K562 (cell line): ENCODE data around the gene PLEKHH2. TPM values are rescaled to one million over a fixed set of nuclear protein-coding genes. Genes with fewer than 3 reads are reported as not detected.

Source experiments
- CC2D1A ChIP-seq: fragments of 450-650 bp; IDR thresholded peaks from 2 replicates; pipeline ENCODE4 v1.6.1; 2017; ENCODE audit warnings: mild to moderate bottlenecking
- CHCHD3 ChIP-seq: fragments of 250-450 bp; sonication (Bioruptor Pico); IDR thresholded peaks from 2 replicates; pipeline ENCODE4 v2.1.2; 2022; ENCODE audit warnings: mild to moderate bottlenecking
- JUNB ChIP-seq: fragments of 450-650 bp; formaldehyde crosslinking; conservative IDR thresholded peaks from 2 replicates; pipeline ENCODE4 v1.4.0; 2020; ENCODE audit warnings: mild to moderate bottlenecking
- LCOR ChIP-seq: sonication (generic); formaldehyde crosslinking; IDR thresholded peaks from 2 replicates; pipeline ENCODE4 v1.8.0; 2022; ENCODE audit warnings: mild to moderate bottlenecking, missing genetic modification reagents
- RERE ChIP-seq: sonication (generic); formaldehyde crosslinking; IDR thresholded peaks from 2 replicates; pipeline ENCODE4 v1.8.0; 2023; ENCODE audit warnings: missing genetic modification reagents, mild to moderate bottlenecking, borderline replicate concordance
- RFX1 ChIP-seq: fragments of 450-650 bp; IDR thresholded peaks from 2 replicates; pipeline ENCODE4 v1.6.1; 2016; ENCODE audit warnings: mild to moderate bottlenecking, moderate library complexity
- SP1 ChIP-seq: sonication (generic); formaldehyde crosslinking; IDR thresholded peaks from 2 replicates; pipeline ENCODE4 v1.8.1; 2022; ENCODE audit warnings: mild to moderate bottlenecking, missing genetic modification reagents
- SREBF2 ChIP-seq: sonication (generic); formaldehyde crosslinking; IDR thresholded peaks from 2 replicates; pipeline ENCODE4 v1.4.0; 2020; ENCODE audit warnings: mild to moderate bottlenecking, missing genetic modification reagents
- TAF1 ChIP-seq: IDR thresholded peaks from 2 replicates; pipeline ENCODE4 v1.6.1; 2011; ENCODE audit warnings: mild to moderate bottlenecking, low read length, moderate library complexity; ENCODE audit not compliant: insufficient read depth, control insufficient read depth, severe bottlenecking; ENCODE audit errors: extremely low read depth
- TBL1XR1 ChIP-seq, 2 experiments: IDR thresholded peaks; 2 replicates each; pipeline ENCODE4 v1.6.1; 2012; ENCODE audit warnings: improper control_type of control experiment in 2 of 2, low read length in 2 of 2, mild to moderate bottlenecking in 1 of 2
- TEAD1 ChIP-seq, 2 experiments: fragments of 450-650 bp in 1 of 2; sonication (generic) in 1 of 2; formaldehyde crosslinking; IDR thresholded peaks; 2 replicates each; pipeline versions ENCODE4 v1.4.0 to v1.8.0; 2020 to 2022; ENCODE audit warnings: mild to moderate bottlenecking in 2 of 2, missing genetic modification reagents in 1 of 2
- ZFPM2 ChIP-seq: fragments of 250-450 bp; sonication (Bioruptor Pico); IDR thresholded peaks from 2 replicates; pipeline ENCODE4 v1.5.1; 2022; ENCODE audit warnings: mild to moderate bottlenecking
- ZNF174 ChIP-seq: fragments of 250-450 bp; sonication (Bioruptor Pico); IDR thresholded peaks from 2 replicates; pipeline ENCODE4 v1.4.0; 2020; ENCODE audit warnings: mild to moderate bottlenecking
- ZNF696 ChIP-seq: fragments of 250-450 bp; sonication (Bioruptor Pico); conservative IDR thresholded peaks from 2 replicates; pipeline ENCODE4 v1.4.0; 2020; ENCODE audit warnings: mild to moderate bottlenecking, moderate library complexity
- polyA plus RNA-seq, 8 experiments: library from polyadenylated mRNA; depleted of rRNA in 4 of 8; stranded (reverse) in 5 of 8; unstranded in 3 of 8; fragments of >200 nt; fragmentation: Nextera tagmentation in 2 of 8; fragmentation: Illumina TruSeq in 1 of 8; extraction: Ambion mirVana in 2 of 8; extraction: Trizol in 1 of 8; gene quantifications; 2 replicates each; pipeline versions ENCODE4 v1.2.1 to v1.2.3, GENCODE V29; 2011 to 2014; ENCODE audit warnings: inconsistent platforms in 1 of 8, missing spikeins in 1 of 8
- total RNA-seq, 7 experiments: library from RNA; depleted of rRNA in 6 of 7; stranded (reverse); fragments of >200 nt in 6 of 7; fragmentation: Illumina TruSeq in 2 of 7; extraction: Trizol in 2 of 7; gene quantifications; 2 replicates each; pipeline versions ENCODE4 v1.2.1 to v1.2.3, GENCODE V29; 2011 to 2021; ENCODE audit warnings: low replicate concordance in 1 of 7
- TF ChIP-seq, protein P1 (sequence below), 2 experiments: IDR thresholded peaks; 2 replicates each; pipeline ENCODE4 v1.6.1; 2012; ENCODE audit warnings: improper control_type of control experiment in 2 of 2, low read depth in 2 of 2, low read length in 2 of 2, borderline replicate concordance in 1 of 2
- TF ChIP-seq, protein P2 (sequence below), 3 experiments: IDR thresholded peaks in 2 of 3; conservative IDR thresholded peaks in 1 of 3; 2 replicates each; pipeline ENCODE4 v1.5.1; 2011 to 2012; ENCODE audit warnings: low read length in 3 of 3, mild to moderate bottlenecking in 3 of 3, control low read depth in 2 of 3, improper control_type of control experiment in 1 of 3, inconsistent platforms in 1 of 3, low read depth in 1 of 3, mixed read lengths in 1 of 3, moderate library complexity in 1 of 3; ENCODE audit not compliant: insufficient read depth in 2 of 3

PLEKHH2 gene
- total and polyA plus RNA-seq, 9 of the 15 experiments (the other 6 are each of a cell fraction or from before 2014, with no cell fraction given): 0.77 to 13.5 (median 2.7) TPM

GRCh38 chr2:43595603-43596412 lies 41.3 kb upstream of the PLEKHH2 start, which contains the start of gene THADA (continued):
- no peak for TF ChIP-seq RERE (CRISPR knock-in tag)
- peak; percentile 77; the same call in 1 of the 2 replicates for TF ChIP-seq SP1 (CRISPR knock-in tag)
- TF ChIP-seq ZNF174 (CRISPR knock-in tag): no peak
- peak; percentile 84 for TF ChIP-seq LCOR (CRISPR knock-in tag)
- TF ChIP-seq SREBF2 (CRISPR knock-in tag): no peak
- TF ChIP-seq TEAD1 (CRISPR knock-in tag; IDR thresholded peaks at IDR 0.05): peak in 1 of 2 experiments; percentile 61; a peak in 1 of 4 replicates
- TF ChIP-seq, protein P1, sequence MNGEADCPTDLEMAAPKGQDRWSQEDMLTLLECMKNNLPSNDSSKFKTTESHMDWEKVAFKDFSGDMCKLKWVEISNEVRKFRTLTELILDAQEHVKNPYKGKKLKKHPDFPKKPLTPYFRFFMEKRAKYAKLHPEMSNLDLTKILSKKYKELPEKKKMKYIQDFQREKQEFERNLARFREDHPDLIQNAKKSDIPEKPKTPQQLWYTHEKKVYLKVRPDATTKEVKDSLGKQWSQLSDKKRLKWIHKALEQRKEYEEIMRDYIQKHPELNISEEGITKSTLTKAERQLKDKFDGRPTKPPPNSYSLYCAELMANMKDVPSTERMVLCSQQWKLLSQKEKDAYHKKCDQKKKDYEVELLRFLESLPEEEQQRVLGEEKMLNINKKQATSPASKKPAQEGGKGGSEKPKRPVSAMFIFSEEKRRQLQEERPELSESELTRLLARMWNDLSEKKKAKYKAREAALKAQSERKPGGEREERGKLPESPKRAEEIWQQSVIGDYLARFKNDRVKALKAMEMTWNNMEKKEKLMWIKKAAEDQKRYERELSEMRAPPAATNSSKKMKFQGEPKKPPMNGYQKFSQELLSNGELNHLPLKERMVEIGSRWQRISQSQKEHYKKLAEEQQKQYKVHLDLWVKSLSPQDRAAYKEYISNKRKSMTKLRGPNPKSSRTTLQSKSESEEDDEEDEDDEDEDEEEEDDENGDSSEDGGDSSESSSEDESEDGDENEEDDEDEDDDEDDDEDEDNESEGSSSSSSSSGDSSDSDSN (IDR thresholded peaks at IDR 0.05; ENCODE audit: borderline replicate concordance in 1 of 2, low read depth in 2 of 2, low read length in 2 of 2): peak in 1 of 2 experiments; percentile 14; a peak in 1 of 4 replicates
- no peak for TF ChIP-seq TBL1XR1 (IDR thresholded peaks at IDR 0.05; ENCODE audit: low read length in 2 of 2)
- peak; percentile 94 for TF ChIP-seq RFX1
- TF ChIP-seq, protein P2, sequence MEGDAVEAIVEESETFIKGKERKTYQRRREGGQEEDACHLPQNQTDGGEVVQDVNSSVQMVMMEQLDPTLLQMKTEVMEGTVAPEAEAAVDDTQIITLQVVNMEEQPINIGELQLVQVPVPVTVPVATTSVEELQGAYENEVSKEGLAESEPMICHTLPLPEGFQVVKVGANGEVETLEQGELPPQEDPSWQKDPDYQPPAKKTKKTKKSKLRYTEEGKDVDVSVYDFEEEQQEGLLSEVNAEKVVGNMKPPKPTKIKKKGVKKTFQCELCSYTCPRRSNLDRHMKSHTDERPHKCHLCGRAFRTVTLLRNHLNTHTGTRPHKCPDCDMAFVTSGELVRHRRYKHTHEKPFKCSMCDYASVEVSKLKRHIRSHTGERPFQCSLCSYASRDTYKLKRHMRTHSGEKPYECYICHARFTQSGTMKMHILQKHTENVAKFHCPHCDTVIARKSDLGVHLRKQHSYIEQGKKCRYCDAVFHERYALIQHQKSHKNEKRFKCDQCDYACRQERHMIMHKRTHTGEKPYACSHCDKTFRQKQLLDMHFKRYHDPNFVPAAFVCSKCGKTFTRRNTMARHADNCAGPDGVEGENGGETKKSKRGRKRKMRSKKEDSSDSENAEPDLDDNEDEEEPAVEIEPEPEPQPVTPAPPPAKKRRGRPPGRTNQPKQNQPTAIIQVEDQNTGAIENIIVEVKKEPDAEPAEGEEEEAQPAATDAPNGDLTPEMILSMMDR (IDR thresholded peaks at IDR 0.05 in 2 of 3, conservative IDR thresholded peaks at IDR 0.05 in 1 of 3; ENCODE audit: insufficient read depth in 2 of 3, low read depth in 1 of 3, low read length in 3 of 3): peak in 1 of 3 experiments; percentile 1; a peak in 1 of 6 replicates
- TF ChIP-seq CC2D1A: peak; percentile 56; the same call in 1 of the 2 replicates
- TF ChIP-seq JUNB (CRISPR knock-in tag): no peak; the same call in 1 of the 2 replicates
- no peak for TF ChIP-seq CHCHD3 (CRISPR knock-in tag)
- no peak for TF ChIP-seq ZFPM2
- peak; percentile 94 for TF ChIP-seq TAF1
- no peak for TF ChIP-seq ZNF696 (CRISPR knock-in tag)
